Smooth muscle cell (in vitro differentiated cells): Measurements from ENCODE around the gene PDE3B. TPM values are rescaled to one million over a fixed set of nuclear protein-coding genes. Genes with fewer than 3 reads are reported as not detected.
"Not testable (repeated sequence)": the region's sequence is repeated elsewhere in the genome, so short reads cannot be mapped to it uniquely, and the experiment has no call there.

Experiments
- DNase-seq: peaks from one replicate; lab custom pipeline; 2025; ENCODE audit not compliant: unreplicated experiment; lab: John Stamatoyannopoulos, UW
- H2AFZ ChIP-seq: fragments of 200-600 bp; sonication (generic); 2 replicates; pipeline ENCODE4 v1.6.0; 2016; ENCODE audit warnings: antibody characterized with exemption, low read depth, mild to moderate bottlenecking
- H3F3A ChIP-seq: fragments of 200-600 bp; sonication (generic); 2 replicates; pipeline ENCODE4 v1.6.0; 2017; ENCODE audit warnings: antibody characterized with exemption, low read depth
- H3K27ac ChIP-seq: fragments of 200-600 bp; sonication (generic); 2 replicates; pipeline ENCODE4 v1.5.1; 2016; ENCODE audit warnings: low read depth, mild to moderate bottlenecking
- H3K27me3 ChIP-seq: fragments of 200-600 bp; sonication (generic); 2 replicates; pipeline ENCODE4 v1.6.1; 2016; ENCODE audit warnings: low read depth, mild to moderate bottlenecking
- H3K36me3 ChIP-seq: fragments of 200-600 bp; sonication (generic); 2 replicates; pipeline ENCODE4 v1.5.1; 2016; ENCODE audit warnings: low read depth
- H3K4me1 ChIP-seq: fragments of 200-600 bp; sonication (generic); 2 replicates; pipeline ENCODE4 v1.5.1; 2016; ENCODE audit warnings: low read depth
- H3K4me2 ChIP-seq: fragments of 200-600 bp; sonication (generic); 2 replicates; pipeline ENCODE4 v1.6.0; 2016; ENCODE audit warnings: mild to moderate bottlenecking
- H3K4me3 ChIP-seq: fragments of 200-600 bp; sonication (generic); 2 replicates; pipeline ENCODE4 v1.5.1; 2016; ENCODE audit warnings: mild to moderate bottlenecking
- H3K79me2 ChIP-seq: fragments of 200-600 bp; sonication (generic); 2 replicates; pipeline ENCODE4 v1.6.0; 2016; ENCODE audit warnings: low read depth, mild to moderate bottlenecking
- H3K9ac ChIP-seq: fragments of 200-600 bp; sonication (generic); 2 replicates; pipeline ENCODE4 v1.6.0; 2016; ENCODE audit warnings: low read depth
- H3K9me3 ChIP-seq: fragments of 200-600 bp; sonication (generic); replicated peaks from 2 replicates; pipeline ENCODE4 v1.5.1; 2016; ENCODE audit warnings: low read depth
- H4K20me1 ChIP-seq: fragments of 200-600 bp; sonication (generic); 2 replicates; pipeline ENCODE4 v1.6.0; 2016; ENCODE audit warnings: low read depth
- WGBS: methylation state at CpG from one replicate; pipeline ENCODE4 v1.1.7; 2016; ENCODE audit warnings: low lambda C conversion rate; 5-methylcytosine and 5-hydroxymethylcytosine counted together
- polyA plus RNA-seq: library from polyadenylated mRNA; unstranded; fragments of >200 nt; fragmentation: Nextera tagmentation; extraction: Ambion mirVana; gene quantifications from 2 replicates; pipeline ENCODE4 v1.2.1, GENCODE V29; 2016
- total RNA-seq: library from RNA; depleted of rRNA; stranded (reverse); fragments of >200 nt; gene quantifications from 2 replicates; pipeline ENCODE4 v1.2.3, GENCODE V29; 2014
- TF ChIP-seq, protein P1 (sequence below): fragments of 200-600 bp; sonication (generic); IDR thresholded peaks from 2 replicates; pipeline ENCODE4 v1.5.1; 2017; ENCODE audit warnings: borderline replicate concordance, mild to moderate bottlenecking, antibody characterized with exemption; ENCODE audit not compliant: insufficient read depth, poor library complexity, severe bottlenecking

The PDE3B gene
- total and polyA plus RNA-seq, 2 experiments from 2014 or later: 1.7 to 1.8 TPM

DNA sequence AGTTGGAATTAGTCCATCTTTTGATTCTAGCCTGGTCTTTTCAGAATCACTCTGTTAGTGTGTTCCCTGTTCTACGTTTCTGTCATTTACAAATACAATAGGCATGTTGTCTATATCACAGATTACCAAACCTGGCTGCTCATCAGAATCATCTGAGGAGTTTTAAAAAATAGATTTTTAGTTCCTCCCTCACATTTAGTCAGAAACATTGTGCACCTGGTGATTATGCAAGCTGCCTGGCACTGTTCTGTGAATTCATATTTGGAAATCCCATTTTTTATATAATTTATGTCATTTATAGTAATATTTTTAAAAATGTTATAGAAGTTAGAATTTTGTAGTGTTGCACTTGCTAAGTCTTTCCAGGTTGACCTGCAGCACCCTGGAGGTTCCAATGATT, 107.3 kb downstream of the PDE3B start:
- DNase-seq: no peak
- Histone ChIP-seq H2AFZ (no peak overlapping the region), H3K27me3 (no peaks in the 10 kb centered on the region), H3K4me3 (no peak overlapping the region), H3K9me3 (no peaks in the 10 kb centered on the region), H3F3A (no peaks in the 10 kb centered on the region), H4K20me1 (no peaks in the 10 kb centered on the region), H3K36me3 (no peaks in the 10 kb centered on the region), H3K79me2 (no peaks in the 10 kb centered on the region), H3K9ac (no peak overlapping the region), H3K27ac (no peak overlapping the region), H3K4me2 (no peak overlapping the region), H3K4me1 (no peaks in the 10 kb centered on the region)
- 85% methylated on average over 1 of the region's 1 CpG for WGBS
- TF ChIP-seq, protein P1, sequence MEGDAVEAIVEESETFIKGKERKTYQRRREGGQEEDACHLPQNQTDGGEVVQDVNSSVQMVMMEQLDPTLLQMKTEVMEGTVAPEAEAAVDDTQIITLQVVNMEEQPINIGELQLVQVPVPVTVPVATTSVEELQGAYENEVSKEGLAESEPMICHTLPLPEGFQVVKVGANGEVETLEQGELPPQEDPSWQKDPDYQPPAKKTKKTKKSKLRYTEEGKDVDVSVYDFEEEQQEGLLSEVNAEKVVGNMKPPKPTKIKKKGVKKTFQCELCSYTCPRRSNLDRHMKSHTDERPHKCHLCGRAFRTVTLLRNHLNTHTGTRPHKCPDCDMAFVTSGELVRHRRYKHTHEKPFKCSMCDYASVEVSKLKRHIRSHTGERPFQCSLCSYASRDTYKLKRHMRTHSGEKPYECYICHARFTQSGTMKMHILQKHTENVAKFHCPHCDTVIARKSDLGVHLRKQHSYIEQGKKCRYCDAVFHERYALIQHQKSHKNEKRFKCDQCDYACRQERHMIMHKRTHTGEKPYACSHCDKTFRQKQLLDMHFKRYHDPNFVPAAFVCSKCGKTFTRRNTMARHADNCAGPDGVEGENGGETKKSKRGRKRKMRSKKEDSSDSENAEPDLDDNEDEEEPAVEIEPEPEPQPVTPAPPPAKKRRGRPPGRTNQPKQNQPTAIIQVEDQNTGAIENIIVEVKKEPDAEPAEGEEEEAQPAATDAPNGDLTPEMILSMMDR: no peak

GRCh38 chr11:14751975-14752407, 108.4 kb downstream of the PDE3B start:
- Histone ChIP-seq H2AFZ (no peak overlapping the region), H3K36me3 (no peaks in the 10 kb centered on the region), H3K4me1 (no peaks in the 10 kb centered on the region), H3K27me3 (no peaks in the 10 kb centered on the region), H3K4me2 (no peak overlapping the region), H3F3A (no peaks in the 10 kb centered on the region), H3K9ac (no peak overlapping the region), H3K9me3 (no peaks in the 10 kb centered on the region), H4K20me1 (no peaks in the 10 kb centered on the region), H3K4me3 (no peak overlapping the region), H3K27ac (no peak overlapping the region), H3K79me2 (no peaks in the 10 kb centered on the region)
- DNase-seq: no peak
- TF ChIP-seq, protein P1: no peak

DNA sequence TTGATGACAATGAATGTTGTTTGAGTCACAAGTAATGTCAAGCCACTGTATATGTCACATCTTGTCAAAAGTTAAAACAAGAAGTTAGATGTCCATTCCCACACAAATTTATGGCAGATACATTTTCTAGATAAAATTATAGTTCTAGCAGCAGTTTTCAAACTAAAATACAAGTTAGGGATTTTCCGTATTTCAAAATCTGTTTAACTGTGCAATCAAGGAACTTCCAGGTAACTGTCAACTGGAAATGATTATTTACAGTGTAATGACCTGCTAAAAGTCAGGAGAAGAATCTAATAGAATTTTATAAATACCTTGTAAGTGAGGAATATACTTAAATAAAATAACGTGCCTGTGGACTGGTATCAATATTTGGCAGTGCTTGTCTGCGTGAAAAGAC, 111.5 kb downstream of the PDE3B start:
- no peak overlapping the region for H3K4me2 ChIP-seq

DNA sequence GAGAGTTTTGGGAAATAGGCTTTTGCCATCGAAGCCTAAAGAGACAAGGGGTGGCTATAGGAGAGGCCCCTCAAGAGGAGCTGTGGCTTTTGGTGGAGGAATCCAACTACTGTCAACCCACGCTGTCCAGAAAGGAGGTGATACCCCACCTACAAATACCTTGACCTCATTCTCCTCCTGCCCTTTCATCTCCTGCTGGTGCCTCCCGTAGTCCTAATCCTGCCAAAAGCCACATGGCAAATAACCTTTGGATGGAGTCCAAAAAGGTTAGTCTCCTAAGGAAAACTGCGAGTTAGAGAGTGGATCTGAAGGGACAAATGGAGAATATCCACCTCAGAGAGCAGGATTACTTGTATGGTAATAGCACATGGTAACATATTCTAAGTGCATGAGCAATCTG, 112.7 kb downstream of the PDE3B start:
- TF ChIP-seq, protein P1: no peak
- H3K9ac ChIP-seq: no peak overlapping the region

More for the DNA sequence above, 111.5 kb downstream of the PDE3B start:
- Histone ChIP-seq H4K20me1 (no peaks in the 10 kb centered on the region), H2AFZ (no peak overlapping the region), H3K27ac (no peak overlapping the region), H3K4me1 (no peaks in the 10 kb centered on the region), H3K27me3 (no peaks in the 10 kb centered on the region), H3K79me2 (no peaks in the 10 kb centered on the region), H3K9me3 (no peaks in the 10 kb centered on the region), H3K36me3 (no peaks in the 10 kb centered on the region), H3K9ac (no peak overlapping the region), H3F3A (no peaks in the 10 kb centered on the region), H3K4me3 (no peak overlapping the region)
- TF ChIP-seq, protein P1: no peak
- WGBS: 93% methylated on average over 3 of the region's 3 CpGs
- no peak for DNase-seq

GRCh38 chr11:14759300-14760012, 115.9 kb downstream of the PDE3B start:
- not testable (repeated sequence) for DNase-seq, H2AFZ ChIP-seq, H3K4me2 ChIP-seq, H3K27me3 ChIP-seq, H3K4me1 ChIP-seq, H3K79me2 ChIP-seq, H3K36me3 ChIP-seq, H3K27ac ChIP-seq, H3F3A ChIP-seq, H3K4me3 ChIP-seq, H4K20me1 ChIP-seq, H3K9ac ChIP-seq, H3K9me3 ChIP-seq
- 92% methylated on average over 9 of the region's 9 CpGs for WGBS

More for the DNA sequence above, 112.7 kb downstream of the PDE3B start:
- Histone ChIP-seq H3K4me1 (no peaks in the 10 kb centered on the region), H3K27me3 (no peaks in the 10 kb centered on the region), H3K4me2 (no peak overlapping the region), H3K27ac (no peak overlapping the region), H3K36me3 (no peaks in the 10 kb centered on the region), H4K20me1 (no peaks in the 10 kb centered on the region), H3K79me2 (no peaks in the 10 kb centered on the region), H2AFZ (no peak overlapping the region), H3K4me3 (no peak overlapping the region), H3F3A (no peaks in the 10 kb centered on the region), H3K9me3 (no peaks in the 10 kb centered on the region)
- DNase-seq: no peak
- 92% methylated on average over 4 of the region's 4 CpGs for WGBS
